Gastrocnemius medialis (tissue), 4 donors: ENCODE results near the gene SERPINE3.

ENCODE experiments used
- POLR2A ChIP-seq, 2 donors: fragments of 450-650 bp; IDR thresholded peaks; one replicate each; pipeline ENCODE4 v1.6.1; 2017; ENCODE audit warnings: antibody characterized with exemption in 2 of 2, mild to moderate bottlenecking in 2 of 2, moderate library complexity in 2 of 2
- TF ChIP-seq, protein P1 (sequence below), 5 experiments: fragments of 450-650 bp in 3 of 5; fragments of 200-600 bp in 2 of 5; sonication (generic) in 2 of 5; IDR thresholded peaks in 4 of 5; conservative IDR thresholded peaks in 1 of 5; 1 replicate in 4 of 5; 2 replicates in 1 of 5; pipeline ENCODE4 v1.5.1; 2016 to 2019; ENCODE audit warnings: antibody characterized with exemption in 5 of 5, mild to moderate bottlenecking in 3 of 5, moderate library complexity in 3 of 5

DNA sequence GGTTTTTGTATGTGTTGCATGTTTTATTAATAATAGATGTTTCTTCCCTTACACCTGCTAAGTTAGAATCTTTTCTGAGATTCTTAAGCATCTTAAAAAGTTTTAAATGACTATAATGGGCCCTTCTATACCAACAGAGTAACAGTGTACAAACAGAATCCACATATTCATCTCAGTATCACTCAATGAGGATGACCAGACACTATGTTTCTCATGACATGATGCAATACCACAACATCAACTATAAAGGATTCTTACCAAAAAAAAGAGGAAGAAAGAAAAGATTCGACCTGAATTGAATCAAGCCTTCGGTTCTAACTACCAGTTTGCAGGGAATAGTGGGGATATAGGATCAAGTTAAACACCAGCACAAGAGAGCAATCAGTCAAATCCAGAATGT lies 56.9 kb downstream of the SERPINE3 start:
- TF ChIP-seq, protein P1, sequence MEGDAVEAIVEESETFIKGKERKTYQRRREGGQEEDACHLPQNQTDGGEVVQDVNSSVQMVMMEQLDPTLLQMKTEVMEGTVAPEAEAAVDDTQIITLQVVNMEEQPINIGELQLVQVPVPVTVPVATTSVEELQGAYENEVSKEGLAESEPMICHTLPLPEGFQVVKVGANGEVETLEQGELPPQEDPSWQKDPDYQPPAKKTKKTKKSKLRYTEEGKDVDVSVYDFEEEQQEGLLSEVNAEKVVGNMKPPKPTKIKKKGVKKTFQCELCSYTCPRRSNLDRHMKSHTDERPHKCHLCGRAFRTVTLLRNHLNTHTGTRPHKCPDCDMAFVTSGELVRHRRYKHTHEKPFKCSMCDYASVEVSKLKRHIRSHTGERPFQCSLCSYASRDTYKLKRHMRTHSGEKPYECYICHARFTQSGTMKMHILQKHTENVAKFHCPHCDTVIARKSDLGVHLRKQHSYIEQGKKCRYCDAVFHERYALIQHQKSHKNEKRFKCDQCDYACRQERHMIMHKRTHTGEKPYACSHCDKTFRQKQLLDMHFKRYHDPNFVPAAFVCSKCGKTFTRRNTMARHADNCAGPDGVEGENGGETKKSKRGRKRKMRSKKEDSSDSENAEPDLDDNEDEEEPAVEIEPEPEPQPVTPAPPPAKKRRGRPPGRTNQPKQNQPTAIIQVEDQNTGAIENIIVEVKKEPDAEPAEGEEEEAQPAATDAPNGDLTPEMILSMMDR (IDR thresholded peaks at IDR 0.05 in 4 of 5, conservative IDR thresholded peaks at IDR 0.05 in 1 of 5): no peak
- TF ChIP-seq POLR2A (IDR thresholded peaks at IDR 0.05): no peak
